NCI-H1436 treated with DMSO at 0.1 percent for 48 hours (cell line): ENCODE measurements around the gene SNRPB.

ENCODE experiments used
- DNase-seq: peaks from one replicate; lab custom pipeline; 2025; lab: John Stamatoyannopoulos, UW

SNRPB gene

DNA sequence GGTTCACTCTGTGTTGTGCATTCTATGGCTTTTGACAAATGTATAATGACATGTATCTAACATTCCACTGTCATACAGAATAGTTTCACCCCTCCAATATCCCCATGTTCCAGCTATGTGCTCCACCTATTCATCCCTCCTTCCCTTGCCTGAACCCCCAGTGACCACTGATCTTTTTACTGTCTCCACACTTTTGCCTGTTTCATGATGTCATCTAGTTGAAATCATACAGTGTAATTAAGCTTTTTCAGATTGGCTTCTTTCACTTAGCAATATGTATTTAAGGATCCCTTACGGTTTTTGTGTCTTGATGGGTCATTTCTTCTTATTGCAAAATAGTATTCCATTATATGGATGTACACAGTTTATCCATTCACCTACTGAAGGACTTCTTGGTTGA, 50.1 kb downstream of the SNRPB start:
- no peak for DNase-seq

GRCh38 chr20:2418388-2418787, 52.2 kb downstream of the SNRPB start:
- no peak for DNase-seq

GRCh38 chr20:2417213-2417541, 53.4 kb downstream of the SNRPB start:
- DNase-seq = no peak

GRCh38 chr20:2416541-2417212, 53.9 kb downstream of the SNRPB start:
- no peak for DNase-seq
